SK-N-SH (cell line): ENCODE measurements around the gene LRRK2. TPM values are rescaled to one million over a fixed set of nuclear protein-coding genes. Genes with fewer than 3 reads are reported as not detected.

Source experiments
- CTCF ChIA-PET: fragments of 300-600, 350-600 bp; formaldehyde crosslinking; extraction: SDS; loops from one replicate; lab custom pipeline; 2021; lab: Yijun Ruan, JAX
- POLR2A ChIA-PET: fragments of 350-600 bp; sonication (Branson Sonifier 250); formaldehyde crosslinking; extraction: SDS; loops from one replicate; lab custom pipeline; 2020; ENCODE audit warnings: antibody characterized with exemption, inconsistent platforms; lab: Yijun Ruan, JAX
- DNase-seq: peaks from one replicate; pipeline ENCODE4 v3.0.0; 2012
- H2AFZ ChIP-seq: fragments of 200-600 bp; sonication (generic); 2 replicates; pipeline ENCODE4 v1.8.1; 2016; ENCODE audit warnings: antibody characterized with exemption, mild to moderate bottlenecking, low read depth
- H3F3A ChIP-seq: fragments of 200-600 bp; sonication (generic); replicated peaks from 2 replicates; pipeline ENCODE3; 2016; ENCODE audit warnings: antibody characterized with exemption, mild to moderate bottlenecking; ENCODE audit not compliant: insufficient read depth
- H3K27ac ChIP-seq, 2 experiments: fragments of 200-500 bp in 1 of 2; fragments of 200-600 bp in 1 of 2; sonication (Bioruptor generic) in 1 of 2; sonication (generic), shearing (Covaris generic) in 1 of 2; 2 replicates each; pipeline versions ENCODE4 v1.5.1 to v1.6.1; 2014 to 2016; ENCODE audit warnings: low read depth in 2 of 2, inconsistent platforms in 1 of 2, low read length in 1 of 2, mild to moderate bottlenecking in 1 of 2, mixed read lengths in 1 of 2
- H3K27me3 ChIP-seq: fragments of 200-600 bp; sonication (generic), shearing (Covaris generic); 2 replicates; pipeline ENCODE4 v1.6.1; 2016; ENCODE audit warnings: mixed run types; ENCODE audit not compliant: insufficient read depth
- H3K36me3 ChIP-seq, 2 experiments: fragments of 200-500 bp in 1 of 2; fragments of 200-600 bp in 1 of 2; sonication (Bioruptor generic) in 1 of 2; sonication (generic) in 1 of 2; replicated peaks in 1 of 2; 2 replicates each; pipeline versions ENCODE3 to v1.5.1; 2014 to 2016; ENCODE audit warnings: low read length in 1 of 2, mild to moderate bottlenecking in 1 of 2; ENCODE audit not compliant: insufficient read depth in 2 of 2, control insufficient read depth in 1 of 2
- H3K4me1 ChIP-seq, 2 experiments: fragments of 200-500 bp in 1 of 2; fragments of 200-600 bp in 1 of 2; sonication (Bioruptor generic) in 1 of 2; sonication (generic), shearing (Covaris generic) in 1 of 2; 2 replicates each; pipeline versions ENCODE4 v1.5.1 to v1.6.1; 2014 to 2016; ENCODE audit warnings: low read depth in 1 of 2, low read length in 1 of 2, mixed run types in 1 of 2; ENCODE audit not compliant: insufficient read depth in 2 of 2, control insufficient read depth in 1 of 2
- H3K4me2 ChIP-seq: fragments of 200-600 bp; sonication (generic), shearing (Covaris generic); 2 replicates; pipeline ENCODE4 v1.6.1; 2017; ENCODE audit warnings: mixed run types
- H3K4me3 ChIP-seq, 2 experiments: fragments of 200-500 bp in 1 of 2; fragments of 200-600 bp in 1 of 2; sonication (Bioruptor generic) in 1 of 2; sonication (generic), shearing (Covaris generic) in 1 of 2; 2 replicates each; pipeline versions ENCODE4 v1.5.1 to v1.8.1; 2014 to 2016; ENCODE audit warnings: low read depth in 2 of 2, inconsistent platforms in 1 of 2, low read length in 1 of 2, mild to moderate bottlenecking in 1 of 2, mixed read lengths in 1 of 2, moderate library complexity in 1 of 2
- H3K79me2 ChIP-seq: fragments of 200-600 bp; sonication (generic); 2 replicates; pipeline ENCODE4 v1.8.1; 2017; ENCODE audit warnings: mild to moderate bottlenecking; ENCODE audit not compliant: insufficient read depth
- H3K9ac ChIP-seq: fragments of 200-600 bp; sonication (generic); 2 replicates; pipeline ENCODE4 v1.6.1; 2017; ENCODE audit warnings: mixed run types
- H3K9me2 ChIP-seq: fragments of 200-600 bp; sonication (generic); 2 replicates; pipeline ENCODE4 v1.6.1; 2017; ENCODE audit warnings: mixed run types
- H3K9me3 ChIP-seq: fragments of 200-600 bp; sonication (generic); 2 replicates; pipeline ENCODE4 v1.6.1; 2017; ENCODE audit warnings: mixed run types, mild to moderate bottlenecking, moderate library complexity
- H4K20me1 ChIP-seq: fragments of 200-600 bp; sonication (generic); 2 replicates; pipeline ENCODE4 v1.6.1; 2017; ENCODE audit warnings: mild to moderate bottlenecking, mixed run types; ENCODE audit not compliant: insufficient read depth
- CHD2 ChIP-seq: fragments of 150-350 bp; IDR thresholded peaks from 2 replicates; pipeline ENCODE4 v1.6.1; 2018; ENCODE audit warnings: low read length; ENCODE audit not compliant: partially characterized antibody
- GABPA ChIP-seq: IDR thresholded peaks from 2 replicates; pipeline ENCODE4 v1.4.0; 2012; ENCODE audit warnings: low read depth, mild to moderate bottlenecking
- GATA2 ChIP-seq: sonication (generic); formaldehyde crosslinking; IDR thresholded peaks from 2 replicates; pipeline ENCODE4 v1.5.0; 2020; ENCODE audit warnings: mild to moderate bottlenecking, missing genetic modification reagents
- JUND ChIP-seq: IDR thresholded peaks from 2 replicates; pipeline ENCODE4 v1.4.0; 2012
- MEF2A ChIP-seq: IDR thresholded peaks from 2 replicates; pipeline ENCODE4 v1.4.0; 2012; ENCODE audit warnings: low read depth, borderline replicate concordance
- MXI1 ChIP-seq: IDR thresholded peaks from 2 replicates; pipeline ENCODE4 v1.6.1; 2012; ENCODE audit warnings: mild to moderate bottlenecking, low read depth, low read length, improper control_type of control experiment
- NFIC ChIP-seq: IDR thresholded peaks from 2 replicates; pipeline ENCODE4 v1.4.0; 2012; ENCODE audit warnings: borderline replicate concordance
- NRF1 ChIP-seq: IDR thresholded peaks from 2 replicates; pipeline ENCODE4 v1.6.1; 2012; ENCODE audit warnings: low read depth, mild to moderate bottlenecking, low read length
- RXRA ChIP-seq: IDR thresholded peaks from 2 replicates; pipeline ENCODE4 v1.4.0; 2012; ENCODE audit warnings: low read depth, mild to moderate bottlenecking, borderline replicate concordance
- SIN3A ChIP-seq: IDR thresholded peaks from 2 replicates; pipeline ENCODE4 v1.6.1; 2012; ENCODE audit warnings: low read depth, mild to moderate bottlenecking, low read length, moderate library complexity, borderline replicate concordance
- TAF1 ChIP-seq: IDR thresholded peaks from 2 replicates; pipeline ENCODE4 v1.6.1; 2012; ENCODE audit warnings: low read depth, mild to moderate bottlenecking, low read length, moderate library complexity, borderline replicate concordance
- YY1 ChIP-seq: IDR thresholded peaks from 2 replicates; pipeline ENCODE4 v1.4.0; 2012; ENCODE audit warnings: low read depth, mild to moderate bottlenecking
- WGBS: methylation state at CpG from one replicate; pipeline ENCODE4 v1.1.6; 2017; ENCODE audit warnings: low lambda C conversion rate; 5-methylcytosine and 5-hydroxymethylcytosine counted together
- polyA plus RNA-seq, 3 experiments: library from polyadenylated mRNA; depleted of rRNA; stranded (reverse); fragments of >200 nt; gene quantifications; 2 replicates each; pipeline ENCODE4 v1.2.3, GENCODE V29; 2012
- TF ChIP-seq, protein P1 (sequence below): fragments of 150-350 bp; IDR thresholded peaks from 2 replicates; pipeline ENCODE4 v1.6.1; 2017; ENCODE audit warnings: antibody characterized with exemption, low read length, low read depth, borderline replicate concordance
- TF ChIP-seq, protein P2 (sequence below): IDR thresholded peaks from 2 replicates; pipeline ENCODE4 v1.4.0; 2012; ENCODE audit warnings: low read depth, borderline replicate concordance
- TF ChIP-seq, protein P3 (sequence below): IDR thresholded peaks from 2 replicates; pipeline ENCODE4 v1.4.0; 2012; ENCODE audit warnings: low read depth
- TF ChIP-seq, protein P4 (sequence below): IDR thresholded peaks from 2 replicates; pipeline ENCODE4 v1.6.1; 2012; ENCODE audit warnings: mild to moderate bottlenecking, low read depth, low read length, moderate library complexity

The LRRK2 gene
- polyA plus RNA-seq, 1 of the 3 experiments (the other 2 are of a cell fraction) = 0.08 TPM

DNA sequence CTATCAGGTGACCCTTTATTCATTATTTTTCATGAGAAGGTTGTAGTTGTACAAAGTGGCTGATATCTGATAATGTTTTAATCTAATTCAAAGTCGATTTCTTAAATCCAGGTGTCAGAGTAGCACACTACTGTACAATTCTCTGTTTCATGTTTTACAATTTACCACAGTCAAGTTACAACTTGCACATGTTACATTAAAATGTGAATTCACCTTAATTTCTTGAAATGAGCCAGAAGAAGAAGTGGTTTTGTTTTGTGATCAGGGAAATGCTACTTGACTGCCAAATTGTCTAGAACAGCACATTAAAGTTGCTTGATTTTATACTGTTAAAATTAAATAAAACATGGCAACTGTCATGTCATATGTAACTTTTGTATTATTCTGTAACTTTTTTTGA lies 23.2 kb downstream of the LRRK2 start (continued):
- TF ChIP-seq, protein P1, sequence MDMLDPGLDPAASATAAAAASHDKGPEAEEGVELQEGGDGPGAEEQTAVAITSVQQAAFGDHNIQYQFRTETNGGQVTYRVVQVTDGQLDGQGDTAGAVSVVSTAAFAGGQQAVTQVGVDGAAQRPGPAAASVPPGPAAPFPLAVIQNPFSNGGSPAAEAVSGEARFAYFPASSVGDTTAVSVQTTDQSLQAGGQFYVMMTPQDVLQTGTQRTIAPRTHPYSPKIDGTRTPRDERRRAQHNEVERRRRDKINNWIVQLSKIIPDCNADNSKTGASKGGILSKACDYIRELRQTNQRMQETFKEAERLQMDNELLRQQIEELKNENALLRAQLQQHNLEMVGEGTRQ = no peak
- TF ChIP-seq GABPA = no peak
- TF ChIP-seq MEF2A = no peak
- no peak for TF ChIP-seq GATA2 (CRISPR knock-in tag)
- TF ChIP-seq, protein P2, sequence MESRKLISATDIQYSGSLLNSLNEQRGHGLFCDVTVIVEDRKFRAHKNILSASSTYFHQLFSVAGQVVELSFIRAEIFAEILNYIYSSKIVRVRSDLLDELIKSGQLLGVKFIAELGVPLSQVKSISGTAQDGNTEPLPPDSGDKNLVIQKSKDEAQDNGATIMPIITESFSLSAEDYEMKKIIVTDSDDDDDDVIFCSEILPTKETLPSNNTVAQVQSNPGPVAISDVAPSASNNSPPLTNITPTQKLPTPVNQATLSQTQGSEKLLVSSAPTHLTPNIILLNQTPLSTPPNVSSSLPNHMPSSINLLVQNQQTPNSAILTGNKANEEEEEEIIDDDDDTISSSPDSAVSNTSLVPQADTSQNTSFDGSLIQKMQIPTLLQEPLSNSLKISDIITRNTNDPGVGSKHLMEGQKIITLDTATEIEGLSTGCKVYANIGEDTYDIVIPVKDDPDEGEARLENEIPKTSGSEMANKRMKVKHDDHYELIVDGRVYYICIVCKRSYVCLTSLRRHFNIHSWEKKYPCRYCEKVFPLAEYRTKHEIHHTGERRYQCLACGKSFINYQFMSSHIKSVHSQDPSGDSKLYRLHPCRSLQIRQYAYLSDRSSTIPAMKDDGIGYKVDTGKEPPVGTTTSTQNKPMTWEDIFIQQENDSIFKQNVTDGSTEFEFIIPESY = no peak

DNA sequence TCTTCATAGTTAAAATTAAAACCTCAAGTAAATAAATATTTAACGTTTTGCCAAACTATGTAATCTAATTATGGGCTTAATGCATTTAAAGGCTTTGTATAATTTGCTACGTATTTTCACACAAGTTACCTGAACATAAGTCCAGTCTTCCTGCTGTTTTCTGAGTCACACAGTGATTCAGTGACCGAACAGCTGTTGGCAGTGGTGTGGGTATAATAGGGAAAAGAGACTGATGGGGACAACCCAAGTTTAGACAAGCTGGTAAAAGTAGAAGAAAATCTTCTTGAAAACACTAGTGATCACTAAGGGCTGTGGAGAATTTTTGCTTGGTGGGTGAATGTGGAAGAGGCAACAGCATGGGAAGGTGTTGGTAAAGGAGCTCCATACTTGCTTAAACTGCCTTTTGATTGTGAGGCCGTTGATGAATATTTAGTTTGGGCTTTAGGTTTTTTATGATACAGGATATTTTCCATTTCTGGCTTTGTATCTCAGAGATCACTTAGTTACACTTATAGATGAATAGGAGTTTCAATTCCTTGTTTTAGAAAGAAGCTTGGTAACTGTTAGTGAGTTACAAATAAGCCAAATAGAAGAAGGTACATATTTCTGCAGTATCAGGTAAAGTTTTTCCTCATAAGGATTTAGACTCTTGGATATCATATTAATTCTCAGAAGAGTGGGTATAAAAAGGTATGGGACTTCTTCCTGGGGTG lies 23.9 kb downstream of the LRRK2 start:
- CTCF ChIA-PET = interaction anchor here (1.3 kb wide), 1 partner anchor 21 kb away, joined by 3 read pairs; no protein-coding TSS in a partner anchor
- Histone ChIP-seq H3K79me2 (no peaks in the 10 kb centered on the region), H2AFZ (no peak overlapping the region), H3K27me3 (no peaks in the 10 kb centered on the region), H3K9me3 (no peaks in the 10 kb centered on the region), H3F3A (no peaks in the 10 kb centered on the region), H3K4me2 (no peak overlapping the region), H3K36me3 (no peaks in the 10 kb centered on the region), H3K9ac (no peak overlapping the region), H3K4me3 (no peak overlapping the region), H3K9me2 (no peaks in the 10 kb centered on the region), H3K4me1 (no peaks in the 10 kb centered on the region; a peak in 1 of 4 replicates), H4K20me1 (no peaks in the 10 kb centered on the region), H3K27ac (no peak overlapping the region)
- TF ChIP-seq MXI1 (no peak), JUND (no peak), NRF1 (no peak), RXRA (no peak), YY1 (no peak), TAF1 (no peak), CHD2 (no peak), GATA2 (CRISPR knock-in tag) (no peak), SIN3A (no peak), NFIC (no peak)
- TF ChIP-seq, protein P3, sequence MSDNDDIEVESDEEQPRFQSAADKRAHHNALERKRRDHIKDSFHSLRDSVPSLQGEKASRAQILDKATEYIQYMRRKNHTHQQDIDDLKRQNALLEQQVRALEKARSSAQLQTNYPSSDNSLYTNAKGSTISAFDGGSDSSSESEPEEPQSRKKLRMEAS = no peak
- TF ChIP-seq, protein P2 = no peak
- TF ChIP-seq, protein P1 = no peak
- TF ChIP-seq, protein P4, sequence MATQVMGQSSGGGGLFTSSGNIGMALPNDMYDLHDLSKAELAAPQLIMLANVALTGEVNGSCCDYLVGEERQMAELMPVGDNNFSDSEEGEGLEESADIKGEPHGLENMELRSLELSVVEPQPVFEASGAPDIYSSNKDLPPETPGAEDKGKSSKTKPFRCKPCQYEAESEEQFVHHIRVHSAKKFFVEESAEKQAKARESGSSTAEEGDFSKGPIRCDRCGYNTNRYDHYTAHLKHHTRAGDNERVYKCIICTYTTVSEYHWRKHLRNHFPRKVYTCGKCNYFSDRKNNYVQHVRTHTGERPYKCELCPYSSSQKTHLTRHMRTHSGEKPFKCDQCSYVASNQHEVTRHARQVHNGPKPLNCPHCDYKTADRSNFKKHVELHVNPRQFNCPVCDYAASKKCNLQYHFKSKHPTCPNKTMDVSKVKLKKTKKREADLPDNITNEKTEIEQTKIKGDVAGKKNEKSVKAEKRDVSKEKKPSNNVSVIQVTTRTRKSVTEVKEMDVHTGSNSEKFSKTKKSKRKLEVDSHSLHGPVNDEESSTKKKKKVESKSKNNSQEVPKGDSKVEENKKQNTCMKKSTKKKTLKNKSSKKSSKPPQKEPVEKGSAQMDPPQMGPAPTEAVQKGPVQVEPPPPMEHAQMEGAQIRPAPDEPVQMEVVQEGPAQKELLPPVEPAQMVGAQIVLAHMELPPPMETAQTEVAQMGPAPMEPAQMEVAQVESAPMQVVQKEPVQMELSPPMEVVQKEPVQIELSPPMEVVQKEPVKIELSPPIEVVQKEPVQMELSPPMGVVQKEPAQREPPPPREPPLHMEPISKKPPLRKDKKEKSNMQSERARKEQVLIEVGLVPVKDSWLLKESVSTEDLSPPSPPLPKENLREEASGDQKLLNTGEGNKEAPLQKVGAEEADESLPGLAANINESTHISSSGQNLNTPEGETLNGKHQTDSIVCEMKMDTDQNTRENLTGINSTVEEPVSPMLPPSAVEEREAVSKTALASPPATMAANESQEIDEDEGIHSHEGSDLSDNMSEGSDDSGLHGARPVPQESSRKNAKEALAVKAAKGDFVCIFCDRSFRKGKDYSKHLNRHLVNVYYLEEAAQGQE = no peak
- no peak for DNase-seq
- WGBS = 46% methylated on average over 4 of the region's 4 CpGs
- POLR2A ChIA-PET = no interaction called here
